ENCODE measurements around the gene WRAP73.

Gene WRAP73

DNA sequence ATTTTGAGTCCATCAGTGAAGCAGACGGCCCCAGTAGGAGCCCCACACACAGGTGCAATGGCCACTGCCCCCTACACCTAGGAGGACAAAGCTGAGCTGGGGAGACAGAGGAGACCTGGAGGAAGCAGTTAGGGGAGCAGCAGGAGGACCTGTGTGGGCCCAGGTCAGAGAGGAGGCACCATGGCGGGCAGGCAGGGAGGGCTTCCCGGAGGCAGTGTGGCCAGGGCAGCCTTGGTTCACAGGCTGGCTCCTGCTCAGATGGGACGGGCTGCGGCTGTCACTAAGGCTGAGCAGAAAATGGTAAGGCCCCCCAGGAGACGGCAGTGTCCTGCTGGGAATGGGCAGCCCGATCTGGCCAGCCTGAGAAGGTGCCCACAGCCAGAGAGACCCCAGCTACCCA lies 54.0 kb downstream of the WRAP73 start:
- no peaks in the 10 kb centered on the region for H3K36me3 ChIP-seq
- peaks cover 24 to 25% of the 10 kb centered on the region in 2 experiments for H3K4me1 ChIP-seq (ENCODE audit: control insufficient read depth in 1 of 2, insufficient read depth in 1 of 2, low read depth in 1 of 2, low read length in 1 of 2)
- no peak overlapping the region for H3K4me3 ChIP-seq (ENCODE audit: low read depth in 1 of 2, low read length in 1 of 2)
- H3K27ac ChIP-seq, result no peak overlapping the region
- H3K9me3 ChIP-seq, result no peaks in the 10 kb centered on the region
- TF ChIP-seq, protein P1, sequence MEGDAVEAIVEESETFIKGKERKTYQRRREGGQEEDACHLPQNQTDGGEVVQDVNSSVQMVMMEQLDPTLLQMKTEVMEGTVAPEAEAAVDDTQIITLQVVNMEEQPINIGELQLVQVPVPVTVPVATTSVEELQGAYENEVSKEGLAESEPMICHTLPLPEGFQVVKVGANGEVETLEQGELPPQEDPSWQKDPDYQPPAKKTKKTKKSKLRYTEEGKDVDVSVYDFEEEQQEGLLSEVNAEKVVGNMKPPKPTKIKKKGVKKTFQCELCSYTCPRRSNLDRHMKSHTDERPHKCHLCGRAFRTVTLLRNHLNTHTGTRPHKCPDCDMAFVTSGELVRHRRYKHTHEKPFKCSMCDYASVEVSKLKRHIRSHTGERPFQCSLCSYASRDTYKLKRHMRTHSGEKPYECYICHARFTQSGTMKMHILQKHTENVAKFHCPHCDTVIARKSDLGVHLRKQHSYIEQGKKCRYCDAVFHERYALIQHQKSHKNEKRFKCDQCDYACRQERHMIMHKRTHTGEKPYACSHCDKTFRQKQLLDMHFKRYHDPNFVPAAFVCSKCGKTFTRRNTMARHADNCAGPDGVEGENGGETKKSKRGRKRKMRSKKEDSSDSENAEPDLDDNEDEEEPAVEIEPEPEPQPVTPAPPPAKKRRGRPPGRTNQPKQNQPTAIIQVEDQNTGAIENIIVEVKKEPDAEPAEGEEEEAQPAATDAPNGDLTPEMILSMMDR (IDR thresholded peaks at IDR 0.05), result no peak
- H3K27me3 ChIP-seq, result peaks cover 4% of the 10 kb centered on the region

DNA sequence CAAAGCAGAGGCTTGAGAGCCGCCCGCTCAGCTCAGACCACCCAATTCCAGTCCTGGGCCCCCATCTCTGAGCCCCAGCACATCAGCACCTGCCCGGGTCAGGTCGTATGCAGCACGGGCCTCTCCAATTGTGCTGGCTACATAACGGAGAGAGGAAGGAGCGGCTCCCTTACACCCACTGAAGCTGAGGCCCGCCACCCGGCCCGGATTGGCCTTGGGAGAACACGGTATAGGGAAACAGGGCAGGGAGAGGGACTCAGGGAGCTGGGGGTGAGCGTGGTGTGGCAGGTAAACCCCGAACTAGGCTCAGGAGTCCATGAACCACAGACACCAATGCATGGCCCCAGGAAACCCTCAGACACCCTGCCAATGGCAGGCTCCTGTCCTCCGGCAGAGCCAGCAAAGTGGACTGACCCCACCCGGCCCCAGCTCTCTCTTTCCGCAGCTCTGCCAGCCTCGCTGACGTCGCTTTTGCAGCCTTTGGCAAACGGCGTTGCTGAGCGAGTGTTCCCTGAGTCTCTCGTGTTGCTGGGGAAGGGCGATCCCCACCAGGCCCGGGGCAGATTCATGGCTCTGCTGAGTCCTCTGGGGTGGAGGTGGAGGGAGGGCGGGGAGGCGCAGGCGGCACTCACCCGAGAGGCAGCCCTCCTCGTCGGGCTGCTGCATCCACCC lies 55.1 kb downstream of the WRAP73 start:
- peaks cover 24% of the 10 kb centered on the region in 2 experiments for H3K4me1 ChIP-seq (ENCODE audit: control insufficient read depth in 1 of 2, insufficient read depth in 1 of 2, low read depth in 1 of 2, low read length in 1 of 2)
- no peaks in the 10 kb centered on the region for H3K36me3 ChIP-seq
- H3K27me3 ChIP-seq, result peaks cover 4% of the 10 kb centered on the region
- no peak overlapping the region for H3K4me3 ChIP-seq (ENCODE audit: low read depth in 1 of 2, low read length in 1 of 2)
- TF ChIP-seq, protein P1 (IDR thresholded peaks at IDR 0.05), result no peak
- H3K27ac ChIP-seq, result no peak overlapping the region
- no peaks in the 10 kb centered on the region for H3K9me3 ChIP-seq

DNA sequence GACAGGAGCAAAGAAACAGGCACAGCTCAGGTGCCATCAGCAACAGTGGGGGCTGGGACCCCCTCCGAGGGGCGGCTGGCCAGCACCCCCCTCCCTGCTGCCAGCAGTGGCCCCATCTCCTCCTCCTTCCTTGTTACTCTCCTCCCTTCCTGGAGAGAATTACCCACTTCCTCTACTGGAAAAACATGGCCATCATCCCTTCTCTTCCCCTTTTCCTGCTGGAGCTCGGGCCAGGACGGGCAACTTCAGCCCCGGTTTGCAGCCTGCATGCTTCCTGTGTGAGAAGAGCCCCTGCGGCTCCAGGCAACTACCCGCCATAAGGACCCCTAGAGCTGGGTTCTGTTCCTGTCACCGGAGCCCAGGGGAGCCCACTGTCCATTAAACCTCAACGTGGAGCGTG lies 56.2 kb downstream of the WRAP73 start:
- Histone ChIP-seq H3K27me3 (peaks cover 4% of the 10 kb centered on the region), H3K36me3 (no peaks in the 10 kb centered on the region), H3K27ac (no peak overlapping the region), H3K4me1 (ENCODE audit: control insufficient read depth in 1 of 2, insufficient read depth in 1 of 2, low read depth in 1 of 2, low read length in 1 of 2) (peaks cover 24% of the 10 kb centered on the region in 2 experiments), H3K4me3 (ENCODE audit: low read depth in 1 of 2, low read length in 1 of 2) (no peak overlapping the region), H3K9me3 (no peaks in the 10 kb centered on the region)
- TF ChIP-seq, protein P1 (IDR thresholded peaks at IDR 0.05), result no peak

DNA sequence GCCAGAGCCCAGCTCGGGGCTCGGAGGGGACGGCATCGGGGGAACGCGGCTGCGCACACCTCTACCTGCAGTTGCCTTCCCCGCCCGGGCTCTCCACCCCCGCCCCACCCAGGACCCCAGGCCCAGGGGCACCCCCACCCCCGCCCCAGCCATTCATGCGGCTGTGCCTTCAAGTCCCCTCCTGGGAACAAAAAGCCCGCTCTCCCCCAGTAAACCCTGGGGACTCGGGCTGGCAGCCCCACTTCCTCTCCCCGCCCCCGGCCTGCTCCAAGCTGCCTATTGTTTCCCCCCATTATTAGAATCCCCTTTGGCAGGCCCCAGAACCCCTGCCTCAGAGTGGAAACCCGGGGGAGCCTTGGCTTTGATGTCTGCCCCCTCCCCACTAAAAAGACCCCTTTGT lies 56.6 kb downstream of the WRAP73 start:
- Histone ChIP-seq H3K27ac (no peak overlapping the region), H3K4me1 (ENCODE audit: control insufficient read depth in 1 of 2, insufficient read depth in 1 of 2, low read depth in 1 of 2, low read length in 1 of 2) (peaks cover 20 to 21% of the 10 kb centered on the region in 2 experiments), H3K4me3 (ENCODE audit: low read depth in 1 of 2, low read length in 1 of 2) (no peak overlapping the region), H3K9me3 (no peaks in the 10 kb centered on the region), H3K27me3 (peaks cover 4% of the 10 kb centered on the region), H3K36me3 (no peaks in the 10 kb centered on the region)
- TF ChIP-seq, protein P1 (IDR thresholded peaks at IDR 0.05), result no peak

DNA sequence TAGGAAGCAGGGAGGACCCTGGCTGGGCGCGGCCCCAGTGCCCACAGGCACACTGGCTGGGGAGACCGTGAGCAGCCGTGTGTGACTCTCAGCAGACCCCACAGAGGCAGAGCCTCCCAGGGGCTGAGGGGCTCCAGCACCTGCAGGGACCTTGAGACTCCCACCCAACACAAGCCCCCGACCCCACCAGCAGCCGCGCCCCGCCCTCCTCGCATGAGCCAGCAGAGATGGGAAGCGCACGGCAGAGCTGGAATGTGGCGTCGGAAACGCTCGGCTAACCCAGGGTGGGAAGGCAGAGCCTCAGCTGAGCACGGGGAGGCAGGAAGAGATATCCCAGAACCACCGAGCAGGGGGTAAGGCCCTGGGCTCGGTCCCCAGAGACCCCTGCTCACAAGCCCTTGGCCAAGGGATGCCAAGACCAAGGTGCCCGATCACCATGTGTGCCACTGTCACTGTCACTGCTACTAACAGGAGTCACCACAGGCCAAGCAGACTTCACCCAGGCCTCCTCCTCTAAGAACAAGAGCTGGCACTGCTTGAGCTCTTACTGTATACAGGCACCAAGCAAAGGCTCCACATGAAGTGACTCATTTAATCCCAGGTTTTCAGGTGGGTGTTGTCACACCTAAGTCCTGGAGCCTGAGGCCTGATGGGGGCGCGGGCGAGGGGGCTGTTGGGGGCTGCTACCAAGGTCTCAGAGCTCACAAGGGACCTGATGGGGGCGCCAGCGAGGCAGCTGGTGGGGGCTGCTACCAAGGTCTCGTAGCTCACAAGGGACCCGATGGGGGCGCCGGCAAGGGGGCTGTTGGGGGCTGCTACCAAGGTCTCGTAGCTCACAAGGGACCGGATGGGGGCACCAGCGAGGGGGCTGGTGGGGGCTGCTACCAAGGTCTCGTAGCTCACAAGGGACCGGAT lies 58.7 kb downstream of the WRAP73 start:
- TF ChIP-seq, protein P1 (IDR thresholded peaks at IDR 0.05), result no peak
- Histone ChIP-seq H3K27me3 (no peaks in the 10 kb centered on the region), H3K4me3 (ENCODE audit: low read depth in 1 of 2, low read length in 1 of 2) (no peak overlapping the region), H3K36me3 (no peaks in the 10 kb centered on the region), H3K4me1 (ENCODE audit: control insufficient read depth in 1 of 2, insufficient read depth in 1 of 2, low read depth in 1 of 2, low read length in 1 of 2) (peaks cover 3 to 5% of the 10 kb centered on the region in 2 experiments), H3K27ac (no peak overlapping the region), H3K9me3 (no peaks in the 10 kb centered on the region)

Data from neutrophil (primary cell).